Sigmoid colon (tissue), 7 donors: ENCODE measurements around the gene TCF25. TPM values are rescaled to one million over a fixed set of nuclear protein-coding genes. Genes with fewer than 3 reads are reported as not detected.
"Not testable (repeated sequence)": the region's sequence is repeated elsewhere in the genome, so short reads cannot be mapped to it uniquely, and the experiment has no call there.

Experiments used
- DNase-seq: peaks from one replicate; pipeline ENCODE4 v3.0.0-alpha.2; 2019
- H3K27ac ChIP-seq, 4 donors: fragments of 200-600 bp; sonication (generic); one replicate each; pipeline ENCODE4 v1.5.1; 2016 to 2019; ENCODE audit warnings: mild to moderate bottlenecking in 1 of 4
- H3K27me3 ChIP-seq, 3 donors: fragments of 200-600 bp; sonication (generic); one replicate each; pipeline ENCODE4 v1.5.1; 2019; ENCODE audit warnings: mild to moderate bottlenecking in 1 of 3
- H3K36me3 ChIP-seq, 4 donors: fragments of 200-600 bp; sonication (generic); one replicate each; pipeline ENCODE4 v1.5.1; 2016 to 2019
- H3K4me1 ChIP-seq, 4 donors: fragments of 200-600 bp; sonication (generic); one replicate each; pipeline ENCODE4 v1.5.1; 2017 to 2019
- H3K4me3 ChIP-seq, 4 donors: fragments of 200-600 bp; sonication (generic); one replicate each; pipeline ENCODE4 v1.5.1; 2017 to 2019; ENCODE audit warnings: mild to moderate bottlenecking in 2 of 4, moderate library complexity in 1 of 4
- H3K9me3 ChIP-seq, 4 donors: fragments of 200-600 bp in 3 of 4; sonication (generic) in 3 of 4; one replicate each; pipeline versions ENCODE4 v1.5.1 to v1.6.1; 2013 to 2019
- CTCF ChIP-seq, 4 experiments: fragments of 450-650 bp in 3 of 4; fragments of 200-600 bp in 1 of 4; IDR thresholded peaks; one replicate each; pipeline ENCODE4 v1.5.1; 2016 to 2019; ENCODE audit warnings: antibody characterized with exemption in 4 of 4, mild to moderate bottlenecking in 3 of 4, moderate library complexity in 2 of 4
- EP300 ChIP-seq, 4 donors: sonication (generic); formaldehyde crosslinking; IDR thresholded peaks; one replicate each; pipeline ENCODE4 v1.6.1; 2017; ENCODE audit warnings: antibody characterized with exemption in 4 of 4
- POLR2A ChIP-seq, 2 donors: fragments of 450-650 bp; IDR thresholded peaks; one replicate each; pipeline ENCODE4 v1.6.1; 2016; ENCODE audit warnings: antibody characterized with exemption in 2 of 2, mild to moderate bottlenecking in 2 of 2, moderate library complexity in 2 of 2
- POLR2AphosphoS5 ChIP-seq, 4 donors: sonication (generic); formaldehyde crosslinking; IDR thresholded peaks; one replicate each; pipeline ENCODE4 v1.6.1; 2017; ENCODE audit warnings: antibody characterized with exemption in 4 of 4
- WGBS, 2 donors: extraction: QIAGEN DNeasy Blood & Tissue Kit; methylation state at CpG; one replicate each; pipeline ENCODE4 v1.1.7; 2013; 5-methylcytosine and 5-hydroxymethylcytosine counted together
- intact Hi-C: fragments of 100-400 bp; cut with DNase I; formaldehyde crosslinking; loops from one replicate; pipeline ENCODE4 v1.15.1; 2023
- polyA plus RNA-seq, 3 donors: library from polyadenylated mRNA; stranded (reverse); fragments of 200-250 nt; gene quantifications; one replicate each; pipeline ENCODE4 v1.2.3, GENCODE V29; 2013
- total RNA-seq, 4 donors: library from RNA; depleted of rRNA; stranded (reverse); fragments of >200 nt; gene quantifications; one replicate each; pipeline ENCODE4 v1.1.0, GENCODE V29; 2016
- donor health status: healthy with polysubstance abuse.
- donor health status: Bipolar disorder and iron deficiency.
- donor health status: healthy.

Gene TCF25
- total and polyA plus RNA-seq, 7 donors = 89.7 to 244 (median 132) TPM

- peak in 1 of 4 donors; percentile 34 for TF ChIP-seq POLR2AphosphoS5 (IDR thresholded peaks at IDR 0.05)
- no peak for TF ChIP-seq EP300 (IDR thresholded peaks at IDR 0.05)
- H3K4me3 ChIP-seq = no peak overlapping the region
- 94 to 95% methylated on average over 14 of the region's 14 CpGs for WGBS, 2 donors
- peak; percentile 63 for DNase-seq
- H3K27me3 ChIP-seq = no peaks in the 10 kb centered on the region
- H3K9me3 ChIP-seq = no peaks in the 10 kb centered on the region
- no peak overlapping the region for H3K27ac ChIP-seq
- H3K36me3 ChIP-seq = peaks cover 8 to 45% (median 23%) of the 10 kb centered on the region in 4 donors
- peaks cover 0 to 7% (median 5%) of the 10 kb centered on the region in 4 donors for H3K4me1 ChIP-seq
- intact Hi-C loops = no loop called here
Measured at GRCh38 chr16:89911375-89911774, 38.0 kb downstream of the TCF25 start.

GRCh38 chr16:89912143-89912542 is 38.8 kb downstream of the TCF25 start:
- intact Hi-C loops = no loop called here
- peaks cover under 1 to 37% (median 15%) of the 10 kb centered on the region in 4 donors for H3K36me3 ChIP-seq

GRCh38 chr16:89912627-89913026 is 39.2 kb downstream of the TCF25 start:
- no peaks in the 10 kb centered on the region for H3K27me3 ChIP-seq
- intact Hi-C loops = no loop called here
- peak; percentile 62 for DNase-seq
- H3K4me1 ChIP-seq = peaks cover 0 to 13% (median 10%) of the 10 kb centered on the region in 4 donors
- H3K27ac ChIP-seq = no peak overlapping the region
- peaks cover 0 to 36% (median 15%) of the 10 kb centered on the region in 4 donors for H3K36me3 ChIP-seq
- 82 to 83% methylated on average over 14 of the region's 14 CpGs for WGBS, 2 donors
- no peak overlapping the region for H3K4me3 ChIP-seq
- no peaks in the 10 kb centered on the region for H3K9me3 ChIP-seq
- TF ChIP-seq POLR2A (IDR thresholded peaks at IDR 0.05) = no peak
- no peak for TF ChIP-seq CTCF (IDR thresholded peaks at IDR 0.05)
- no peak for TF ChIP-seq EP300 (IDR thresholded peaks at IDR 0.05)
- TF ChIP-seq POLR2AphosphoS5 (IDR thresholded peaks at IDR 0.05) = no peak

More at GRCh38 chr16:89912143-89912542, 38.8 kb downstream of the TCF25 start:
- Histone ChIP-seq H3K4me1 (peaks cover 0 to 8% (median 5%) of the 10 kb centered on the region in 4 donors), H3K27ac (no peak overlapping the region), H3K27me3 (no peaks in the 10 kb centered on the region), H3K9me3 (no peaks in the 10 kb centered on the region), H3K4me3 (no peak overlapping the region)
- TF ChIP-seq EP300 (IDR thresholded peaks at IDR 0.05) = no peak
- TF ChIP-seq CTCF (IDR thresholded peaks at IDR 0.05) = no peak
- TF ChIP-seq POLR2A (IDR thresholded peaks at IDR 0.05) = no peak
- no peak for TF ChIP-seq POLR2AphosphoS5 (IDR thresholded peaks at IDR 0.05)
- peak; percentile 60 for DNase-seq
- WGBS, 2 donors = 88 to 91% methylated on average over 13 of the region's 13 CpGs

DNA sequence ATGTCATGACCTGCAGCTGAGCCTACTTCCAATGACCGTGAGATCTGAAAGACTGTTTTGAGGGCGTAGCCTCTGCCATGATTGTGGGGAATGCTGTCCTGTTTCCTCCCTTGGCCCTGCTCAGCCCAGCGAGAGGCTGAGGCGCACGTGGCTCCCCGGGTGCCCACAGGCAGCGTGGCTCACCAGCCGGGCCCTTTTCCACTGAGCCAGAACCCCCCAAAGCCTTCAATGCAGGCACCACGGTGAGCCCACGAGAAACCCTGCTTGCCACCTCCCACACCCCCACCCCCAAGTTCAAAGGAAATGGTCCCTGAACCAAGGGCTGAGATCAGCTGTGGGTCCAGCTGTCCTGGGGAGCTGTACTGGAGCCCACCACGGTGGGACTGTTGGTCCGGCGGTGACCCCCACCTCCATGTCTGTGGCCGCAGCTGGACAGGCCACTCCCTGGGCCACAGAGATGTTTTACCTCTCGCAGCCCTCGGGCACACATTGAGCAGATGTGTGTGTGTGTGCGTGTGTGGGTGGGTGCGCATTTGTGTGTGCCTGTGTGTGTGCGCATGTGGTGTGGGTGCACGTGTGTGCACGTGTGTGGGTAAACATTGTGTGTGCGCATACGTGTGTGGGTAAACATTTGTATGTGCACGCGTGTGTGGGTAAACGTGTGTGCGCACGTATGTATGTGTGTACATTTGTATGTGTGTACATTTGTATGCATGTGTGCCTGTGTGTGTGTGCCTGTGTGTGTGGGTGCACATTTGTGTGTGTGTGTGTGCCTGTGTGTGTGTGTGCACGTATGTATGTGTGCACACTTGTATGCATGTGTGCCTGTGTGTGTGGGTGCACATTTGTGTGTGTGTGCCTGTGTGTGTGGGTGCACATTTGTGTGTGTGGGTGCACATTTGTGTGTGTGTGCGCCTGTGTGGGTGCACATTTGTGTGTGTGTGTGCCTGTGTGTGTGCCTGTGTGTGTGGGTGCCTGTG is 40.3 kb downstream of the TCF25 start:
- Histone ChIP-seq H3K27me3 (no peaks in the 10 kb centered on the region), H3K36me3 (peaks cover 0 to 28% (median 15%) of the 10 kb centered on the region in 4 donors), H3K4me1 (peaks cover 0 to 24% (median 20%) of the 10 kb centered on the region in 4 donors), H3K4me3 (no peak overlapping the region), H3K27ac (no peak overlapping the region), H3K9me3 (no peaks in the 10 kb centered on the region)
- intact Hi-C loops = no loop called here
- WGBS, 2 donors = 78 to 87% methylated on average over 30 of the region's 30 CpGs
- no peak for TF ChIP-seq EP300 (IDR thresholded peaks at IDR 0.05)
- no peak for DNase-seq

GRCh38 chr16:89914642-89915285 is 41.4 kb downstream of the TCF25 start:
- 54 to 66% methylated on average over 11 of the region's 11 CpGs for WGBS, 2 donors

More at GRCh38 chr16:89914642-89915285, 41.4 kb downstream of the TCF25 start:
- H3K9me3 ChIP-seq, DNase-seq, intact Hi-C loops, H3K4me3 ChIP-seq, H3K27me3 ChIP-seq, H3K27ac ChIP-seq: not testable (repeated sequence)
- H3K4me1 ChIP-seq = peaks cover 0 to 28% (median 26%) of the 10 kb centered on the region in 4 donors
- peaks cover 0 to 21% (median 11%) of the 10 kb centered on the region in 4 donors for H3K36me3 ChIP-seq
